ENCODE measurements around the gene SNX6. TPM values are rescaled to one million over a fixed set of nuclear protein-coding genes. Genes with fewer than 3 reads are reported as not detected.

SNX6 gene
- total and polyA plus RNA-seq, 10 of the 15 experiments (the other 5 are each of a cell fraction or from before 2014, with no cell fraction given): 34.4 to 107 (median 71.7) TPM

DNA sequence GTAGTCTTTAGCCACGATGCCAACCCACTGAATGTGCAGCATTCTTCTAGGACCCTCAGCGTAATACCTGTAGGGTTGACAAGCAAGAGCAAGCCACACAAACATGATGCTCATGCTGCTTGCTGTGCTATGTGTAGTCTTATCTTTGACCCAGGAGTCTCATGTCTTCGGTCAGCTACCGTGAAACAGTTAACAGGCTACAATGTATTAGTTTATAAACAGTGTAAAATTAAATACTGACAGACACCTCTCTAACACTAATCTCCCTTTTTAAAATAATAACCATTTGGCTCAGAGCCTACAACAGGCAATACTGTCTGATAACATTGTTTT lies 92.3 kb downstream of the SNX6 start:
- BruUV-seq (replicated peaks): no TSS peak
- ATAC-seq (no peak), FAIRE-seq (no peak), DNase-seq (ENCODE audit: low read depth, low spot score) (no peak)
- SMC1A ChIA-PET (ENCODE audit: uncharacterized antibody, unreplicated experiment): interaction anchor here (0.8 to 1.2 kb wide), 2 partner anchors 44 to 206 kb away, joined by 3 to 7 read pairs; no protein-coding TSS in a partner anchor
- H3K27me3 ChIP-seq (replicated peaks in 1 of 2; ENCODE audit: control insufficient read depth in 2 of 2, insufficient read depth in 2 of 2, low read length in 1 of 2): no peaks in the 10 kb centered on the region
- H3K4me3 ChIP-seq: no peak overlapping the region
- H2AFZ ChIP-seq (ENCODE audit: control insufficient read depth, low read depth, low read length): no peak overlapping the region
- no peaks in the 10 kb centered on the region for H3K9me3 ChIP-seq (replicated peaks; ENCODE audit: control insufficient read depth, insufficient read depth, low read length)
- peak overlapping the region; percentile 82 for H3K4me2 ChIP-seq (ENCODE audit: control insufficient read depth, insufficient read depth)
- 96% methylated on average over 4 of the region's 4 CpGs for WGBS (ENCODE audit: insufficient coverage, insufficient replicate concordance, low lambda C conversion rate, missing lambda C conversion rate)
- no peaks in the 10 kb centered on the region for H4K20me1 ChIP-seq (ENCODE audit: control insufficient read depth, insufficient read depth)
- POLR2A ChIA-PET: no interaction called here
- H3K4me1 ChIP-seq (ENCODE audit: control insufficient read depth, insufficient read depth, low read length): 0 out of 2 replicates have a peak, but pooled peaks cover 3% of the 10 kb centered on the region
- CTCF ChIA-PET: no interaction called here
- no peak overlapping the region for H3K27ac ChIP-seq (ENCODE audit: control insufficient read depth, insufficient read depth)
- H3K36me3 ChIP-seq (ENCODE audit: control insufficient read depth in 2 of 2, insufficient read depth in 2 of 2, low read length in 1 of 2): peaks cover 0 to 4% of the 10 kb centered on the region in 2 experiments; a peak in 2 of 4 replicates
- in situ Hi-C loops (cut with MboI) (no loop called here), intact Hi-C loops (cut with micrococcal nuclease; ENCODE audit: unreplicated experiment) (loop anchor here (5.0 kb wide), 2 partner anchors 75 to 205 kb away; partner anchors contain the start of gene SPTSSA)
- RAD21 ChIA-PET (ENCODE audit: unreplicated experiment): interaction anchor here (1.1 kb wide), 1 partner anchor 206 kb away, joined by 5 read pairs; no protein-coding TSS in a partner anchor
- no peak overlapping the region for H3K9ac ChIP-seq (ENCODE audit: control insufficient read depth, insufficient read depth, low read length)
- H3K79me2 ChIP-seq (ENCODE audit: control insufficient read depth, insufficient read depth, low read length): peaks cover 25% of the 10 kb centered on the region
- TF ChIP-seq, protein P1, sequence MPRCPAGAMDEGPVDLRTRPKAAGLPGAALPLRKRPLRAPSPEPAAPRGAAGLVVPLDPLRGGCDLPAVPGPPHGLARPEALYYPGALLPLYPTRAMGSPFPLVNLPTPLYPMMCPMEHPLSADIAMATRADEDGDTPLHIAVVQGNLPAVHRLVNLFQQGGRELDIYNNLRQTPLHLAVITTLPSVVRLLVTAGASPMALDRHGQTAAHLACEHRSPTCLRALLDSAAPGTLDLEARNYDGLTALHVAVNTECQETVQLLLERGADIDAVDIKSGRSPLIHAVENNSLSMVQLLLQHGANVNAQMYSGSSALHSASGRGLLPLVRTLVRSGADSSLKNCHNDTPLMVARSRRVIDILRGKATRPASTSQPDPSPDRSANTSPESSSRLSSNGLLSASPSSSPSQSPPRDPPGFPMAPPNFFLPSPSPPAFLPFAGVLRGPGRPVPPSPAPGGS (IDR thresholded peaks at IDR 0.05; ENCODE audit: borderline replicate concordance, insufficient read depth, low read depth, low read length, poor library complexity, severe bottlenecking): no peak
- TF ChIP-seq CREM (IDR thresholded peaks at IDR 0.05; ENCODE audit: low read depth): no peak

DNA sequence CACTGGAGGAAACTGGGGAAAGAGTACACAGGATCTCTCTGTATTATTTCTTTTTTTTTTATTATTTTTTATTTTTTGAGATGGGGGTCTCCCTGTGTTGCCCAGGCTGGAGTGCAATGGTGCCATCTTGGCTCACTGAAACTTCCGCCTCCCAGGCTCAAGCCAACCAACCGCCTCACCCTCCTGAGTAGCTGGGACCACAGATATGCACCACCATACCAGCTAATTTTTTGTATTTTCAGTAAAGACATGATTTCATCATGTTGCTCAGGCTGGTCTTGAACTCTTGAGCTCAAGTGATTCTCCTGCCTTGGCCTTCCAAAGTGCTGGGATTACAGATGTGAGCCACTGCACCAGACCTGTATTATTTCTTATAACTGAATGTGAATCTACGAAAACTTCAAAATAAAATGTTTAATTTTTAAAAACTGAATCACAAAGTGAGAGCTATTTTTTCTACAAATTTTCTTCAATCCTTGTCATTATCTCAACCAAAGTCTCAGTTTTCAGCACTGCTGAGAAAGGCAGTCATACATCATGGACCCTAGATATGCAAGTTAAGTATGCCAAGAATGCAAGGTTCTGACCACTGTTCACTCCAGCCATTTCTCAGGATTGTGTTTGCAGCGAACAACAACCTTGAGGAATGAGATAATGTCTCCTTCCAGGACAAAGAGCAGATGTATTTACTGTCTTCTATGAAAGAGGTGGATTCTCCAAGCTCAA lies 92.8 kb downstream of the SNX6 start:
- no peak for DNase-seq (ENCODE audit: low read depth, low spot score)
- Histone ChIP-seq H3K27ac (ENCODE audit: control insufficient read depth, insufficient read depth) (no peak overlapping the region), H3K9me3 (replicated peaks; ENCODE audit: control insufficient read depth, insufficient read depth, low read length) (no peaks in the 10 kb centered on the region), H3K4me1 (ENCODE audit: control insufficient read depth, insufficient read depth, low read length) (0 out of 2 replicates have a peak, but pooled peaks cover 3% of the 10 kb centered on the region), H4K20me1 (ENCODE audit: control insufficient read depth, insufficient read depth) (no peaks in the 10 kb centered on the region), H3K36me3 (ENCODE audit: control insufficient read depth in 2 of 2, insufficient read depth in 2 of 2, low read length in 1 of 2) (peaks cover 0 to 4% of the 10 kb centered on the region in 2 experiments; a peak in 2 of 4 replicates), H3K9ac (ENCODE audit: control insufficient read depth, insufficient read depth, low read length) (no peak overlapping the region), H3K27me3 (replicated peaks in 1 of 2; ENCODE audit: control insufficient read depth in 2 of 2, insufficient read depth in 2 of 2, low read length in 1 of 2) (no peaks in the 10 kb centered on the region), H3K79me2 (ENCODE audit: control insufficient read depth, insufficient read depth, low read length) (peaks cover 25% of the 10 kb centered on the region), H3K4me3 (no peak overlapping the region), H2AFZ (ENCODE audit: control insufficient read depth, low read depth, low read length) (no peak overlapping the region), H3K4me2 (ENCODE audit: control insufficient read depth, insufficient read depth) (peak overlapping the region; percentile 82)
- TF ChIP-seq PAX5 (IDR thresholded peaks at IDR 0.05; ENCODE audit: borderline replicate concordance, low read depth, low read length) (no peak), ZNF207 (IDR thresholded peaks at IDR 0.05; ENCODE audit: borderline replicate concordance) (no peak), HDGF (IDR thresholded peaks at IDR 0.05) (no peak), BHLHE40 (IDR thresholded peaks at IDR 0.05; ENCODE audit: borderline replicate concordance in 1 of 2, low read depth in 2 of 2, low read length in 1 of 2) (no peak), TARDBP (IDR thresholded peaks at IDR 0.05; ENCODE audit: borderline replicate concordance) (no peak), SPI1 (IDR thresholded peaks at IDR 0.05; ENCODE audit: borderline replicate concordance, insufficient read depth, low read depth, low read length) (no peak)
- FAIRE-seq: no peak
- 99% methylated on average over 4 of the region's 4 CpGs for WGBS (ENCODE audit: insufficient coverage, insufficient replicate concordance, low lambda C conversion rate, missing lambda C conversion rate)
- intact Hi-C loops (cut with micrococcal nuclease; ENCODE audit: unreplicated experiment): loop anchor here (5.0 kb wide), 2 partner anchors 75 to 205 kb away; partner anchors contain the start of gene SPTSSA
- no peak for ATAC-seq
- SMC1A ChIA-PET (ENCODE audit: uncharacterized antibody, unreplicated experiment): interaction anchor here (0.6 to 1.2 kb wide), 4 partner anchors 44 to 1649 kb away, joined by 3 to 7 read pairs (median 3); no protein-coding TSS in a partner anchor
- in situ Hi-C loops (cut with MboI): no loop called here
- BruUV-seq (replicated peaks): no TSS peak
- RAD21 ChIA-PET (ENCODE audit: unreplicated experiment): no interaction called here
- POLR2A ChIA-PET: interaction anchor here (0.6 to 0.7 kb wide), 2 partner anchors 74 to 76 kb away, joined by 4 to 5 read pairs; no protein-coding TSS in a partner anchor
- CTCF ChIA-PET: interaction anchor here (1.5 to 2.4 kb wide), 3 partner anchors 14 to 205 kb away, joined by 4 to 5 read pairs (median 5); no protein-coding TSS in a partner anchor
